Activated naive CD4-positive, alpha-beta T cell (primary cell): ENCODE measurements around the gene AMBRA1.

ENCODE experiments used
- DNase-seq, 4 experiments: peaks; one replicate each; lab custom pipeline; 2025; lab: John Stamatoyannopoulos, UW

The AMBRA1 gene

GRCh38 chr11:46505741-46506482, 87.9 kb downstream of the AMBRA1 start:
- DNase-seq = no peak

GRCh38 chr11:46504817-46505613, 88.8 kb downstream of the AMBRA1 start:
- no peak for DNase-seq

- no peak for DNase-seq
Observed at GRCh38 chr11:46499821-46500220, 94.0 kb downstream of the AMBRA1 start.

- no peak for DNase-seq
Observed at GRCh38 chr11:46498968-46499367, 94.9 kb downstream of the AMBRA1 start.

GRCh38 chr11:46498179-46498578, 95.6 kb downstream of the AMBRA1 start:
- DNase-seq = no peak

GRCh38 chr11:46497498-46497897, 96.3 kb downstream of the AMBRA1 start:
- DNase-seq = no peak

- no peak for DNase-seq
Observed at GRCh38 chr11:46493791-46494190, 100.0 kb downstream of the AMBRA1 start.

- DNase-seq = no peak
Observed at GRCh38 chr11:46492532-46492931, 101.3 kb downstream of the AMBRA1 start.

GRCh38 chr11:46491661-46492330, 102.0 kb downstream of the AMBRA1 start:
- no peak for DNase-seq

GRCh38 chr11:46490666-46491065, 103.2 kb downstream of the AMBRA1 start:
- no peak for DNase-seq

- DNase-seq = no peak
Observed at GRCh38 chr11:46489656-46490560, 103.9 kb downstream of the AMBRA1 start.

- DNase-seq = no peak
Observed at GRCh38 chr11:46485856-46486443, 107.9 kb downstream of the AMBRA1 start.

GRCh38 chr11:46484101-46484500, 109.7 kb downstream of the AMBRA1 start:
- DNase-seq = no peak

- no peak for DNase-seq
Observed at GRCh38 chr11:46480909-46481308, 112.9 kb downstream of the AMBRA1 start.

- DNase-seq = no peak
Observed at GRCh38 chr11:46480166-46480726, 113.6 kb downstream of the AMBRA1 start.

GRCh38 chr11:46479601-46480000, 114.2 kb downstream of the AMBRA1 start:
- no peak for DNase-seq

GRCh38 chr11:46478196-46478595, 115.6 kb downstream of the AMBRA1 start:
- DNase-seq = no peak

- no peak for DNase-seq
Observed at GRCh38 chr11:46477136-46477535, 116.7 kb downstream of the AMBRA1 start.

GRCh38 chr11:46475926-46476545, 117.8 kb downstream of the AMBRA1 start:
- DNase-seq = no peak
